HCT116 (cell line): ENCODE results near the gene SLC35G6.

Source experiments
- ELF1 ChIP-seq: IDR thresholded peaks from 2 replicates; pipeline ENCODE4 v1.6.1; 2012; ENCODE audit warnings: low read depth, borderline replicate concordance
- EZH2 ChIP-seq: fragments of 200-600 bp; sonication (generic); IDR thresholded peaks from 2 replicates; pipeline ENCODE4 v1.6.1; 2017; ENCODE audit warnings: antibody characterized with exemption, mixed run types
- JUND ChIP-seq: IDR thresholded peaks from 2 replicates; pipeline ENCODE4 v1.6.1; 2012
- POLR2A ChIP-seq: IDR thresholded peaks from 2 replicates; pipeline ENCODE4 v1.7.0; 2011; ENCODE audit warnings: borderline replicate concordance; ENCODE audit not compliant: insufficient read depth, insufficient read length; ENCODE audit errors: extremely low read depth
- ZNF274 ChIP-seq: fragments of 200-500 bp; sonication (Bioruptor generic); IDR thresholded peaks from 2 replicates; pipeline ENCODE4 v1.6.1; 2014; ENCODE audit warnings: mild to moderate bottlenecking, low read depth, low read length, inconsistent platforms
- TF ChIP-seq, protein P1 (sequence below): IDR thresholded peaks from 2 replicates; pipeline ENCODE4 v1.6.1; 2012
- TF ChIP-seq, protein P2 (sequence below), 3 experiments: fragments of 200-600 bp in 1 of 3; sonication (generic) in 1 of 3; IDR thresholded peaks in 2 of 3; conservative IDR thresholded peaks in 1 of 3; 2 replicates each; pipeline ENCODE4 v1.5.1; 2012 to 2017; ENCODE audit warnings: low read depth in 2 of 3, low read length in 2 of 3, antibody characterized with exemption in 1 of 3, borderline replicate concordance in 1 of 3, control low read depth in 1 of 3, mild to moderate bottlenecking in 1 of 3, mixed read lengths in 1 of 3, mixed run types in 1 of 3, moderate library complexity in 1 of 3; ENCODE audit not compliant: insufficient read depth in 1 of 3

DNA sequence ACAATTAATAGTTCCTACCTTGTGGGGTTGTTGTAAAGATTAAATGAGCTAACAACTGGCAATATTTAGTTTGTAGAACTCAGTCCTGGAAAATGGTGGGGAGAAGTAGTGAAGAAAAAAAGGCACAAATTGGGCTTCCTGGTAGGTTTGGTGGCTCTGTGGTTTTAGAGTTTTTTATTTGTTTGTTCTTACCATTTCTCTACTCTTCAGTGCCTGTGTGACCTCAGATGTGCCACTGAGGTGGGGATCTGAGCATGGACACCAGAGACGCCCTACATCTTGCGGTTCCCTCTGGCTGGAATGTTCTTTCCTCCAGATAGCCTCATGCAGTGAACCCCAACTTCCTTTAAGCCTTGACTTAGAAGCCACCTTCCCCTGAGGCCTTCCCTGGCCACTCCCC lies 9.5 kb upstream of the SLC35G6 start:
- TF ChIP-seq, protein P1, sequence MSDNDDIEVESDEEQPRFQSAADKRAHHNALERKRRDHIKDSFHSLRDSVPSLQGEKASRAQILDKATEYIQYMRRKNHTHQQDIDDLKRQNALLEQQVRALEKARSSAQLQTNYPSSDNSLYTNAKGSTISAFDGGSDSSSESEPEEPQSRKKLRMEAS, result no peak
- no peak for TF ChIP-seq EZH2
- no peak for TF ChIP-seq POLR2A
- no peak for TF ChIP-seq ZNF274
- TF ChIP-seq ELF1, result no peak
- TF ChIP-seq, protein P2, sequence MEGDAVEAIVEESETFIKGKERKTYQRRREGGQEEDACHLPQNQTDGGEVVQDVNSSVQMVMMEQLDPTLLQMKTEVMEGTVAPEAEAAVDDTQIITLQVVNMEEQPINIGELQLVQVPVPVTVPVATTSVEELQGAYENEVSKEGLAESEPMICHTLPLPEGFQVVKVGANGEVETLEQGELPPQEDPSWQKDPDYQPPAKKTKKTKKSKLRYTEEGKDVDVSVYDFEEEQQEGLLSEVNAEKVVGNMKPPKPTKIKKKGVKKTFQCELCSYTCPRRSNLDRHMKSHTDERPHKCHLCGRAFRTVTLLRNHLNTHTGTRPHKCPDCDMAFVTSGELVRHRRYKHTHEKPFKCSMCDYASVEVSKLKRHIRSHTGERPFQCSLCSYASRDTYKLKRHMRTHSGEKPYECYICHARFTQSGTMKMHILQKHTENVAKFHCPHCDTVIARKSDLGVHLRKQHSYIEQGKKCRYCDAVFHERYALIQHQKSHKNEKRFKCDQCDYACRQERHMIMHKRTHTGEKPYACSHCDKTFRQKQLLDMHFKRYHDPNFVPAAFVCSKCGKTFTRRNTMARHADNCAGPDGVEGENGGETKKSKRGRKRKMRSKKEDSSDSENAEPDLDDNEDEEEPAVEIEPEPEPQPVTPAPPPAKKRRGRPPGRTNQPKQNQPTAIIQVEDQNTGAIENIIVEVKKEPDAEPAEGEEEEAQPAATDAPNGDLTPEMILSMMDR (IDR thresholded peaks at IDR 0.05 in 2 of 3, conservative IDR thresholded peaks at IDR 0.05 in 1 of 3; ENCODE audit: borderline replicate concordance in 1 of 3, insufficient read depth in 1 of 3, low read depth in 2 of 3, low read length in 2 of 3), result no peak
- TF ChIP-seq JUND, result no peak
